HG02973 (cell line): ENCODE data around the gene YTHDC1.
"Not testable (repeated sequence)": the region's sequence is repeated elsewhere in the genome, so short reads cannot be mapped to it uniquely, and the experiment has no call there.

Experiments
- ATAC-seq: cut with Tn5 transposase; IDR thresholded peaks from one replicate; pipeline ENCODE4 v1.9.1; 2021; ENCODE audit warnings: moderate library complexity; ENCODE audit not compliant: unreplicated experiment

The YTHDC1 gene

GRCh38 chr4:68297137-68297536 lies 52.8 kb downstream of the YTHDC1 start:
- no peak for ATAC-seq

GRCh38 chr4:68291256-68291655 lies 58.6 kb downstream of the YTHDC1 start:
- no peak for ATAC-seq

GRCh38 chr4:68288393-68288740 lies 61.5 kb downstream of the YTHDC1 start:
- ATAC-seq = no peak

GRCh38 chr4:68287704-68288392 lies 62.0 kb downstream of the YTHDC1 start:
- ATAC-seq = no peak

GRCh38 chr4:68283714-68284113 lies 66.2 kb downstream of the YTHDC1 start:
- ATAC-seq = no peak

GRCh38 chr4:68283095-68283494 lies 66.8 kb downstream of the YTHDC1 start:
- ATAC-seq = no peak

- ATAC-seq = not testable (repeated sequence)
Measured at GRCh38 chr4:68281796-68282740, 67.8 kb downstream of the YTHDC1 start.

GRCh38 chr4:68278029-68278428 lies 71.9 kb downstream of the YTHDC1 start:
- no peak for ATAC-seq

- no peak for ATAC-seq
Measured at GRCh38 chr4:68277627-68278026, 72.3 kb downstream of the YTHDC1 start.

GRCh38 chr4:68272860-68273259 lies 77.0 kb downstream of the YTHDC1 start:
- peak; percentile 59 for ATAC-seq

- peak; percentile 61 for ATAC-seq
Measured at GRCh38 chr4:68272380-68272779, 77.5 kb downstream of the YTHDC1 start.

GRCh38 chr4:68271851-68272357 lies 78.0 kb downstream of the YTHDC1 start:
- peak; percentile 61 for ATAC-seq

GRCh38 chr4:68267433-68267944 lies 82.4 kb downstream of the YTHDC1 start:
- no peak for ATAC-seq

- ATAC-seq = no peak
Measured at GRCh38 chr4:68264875-68265565, 84.9 kb downstream of the YTHDC1 start.
